ENCODE data around the gene CERS6.

Gene CERS6

DNA sequence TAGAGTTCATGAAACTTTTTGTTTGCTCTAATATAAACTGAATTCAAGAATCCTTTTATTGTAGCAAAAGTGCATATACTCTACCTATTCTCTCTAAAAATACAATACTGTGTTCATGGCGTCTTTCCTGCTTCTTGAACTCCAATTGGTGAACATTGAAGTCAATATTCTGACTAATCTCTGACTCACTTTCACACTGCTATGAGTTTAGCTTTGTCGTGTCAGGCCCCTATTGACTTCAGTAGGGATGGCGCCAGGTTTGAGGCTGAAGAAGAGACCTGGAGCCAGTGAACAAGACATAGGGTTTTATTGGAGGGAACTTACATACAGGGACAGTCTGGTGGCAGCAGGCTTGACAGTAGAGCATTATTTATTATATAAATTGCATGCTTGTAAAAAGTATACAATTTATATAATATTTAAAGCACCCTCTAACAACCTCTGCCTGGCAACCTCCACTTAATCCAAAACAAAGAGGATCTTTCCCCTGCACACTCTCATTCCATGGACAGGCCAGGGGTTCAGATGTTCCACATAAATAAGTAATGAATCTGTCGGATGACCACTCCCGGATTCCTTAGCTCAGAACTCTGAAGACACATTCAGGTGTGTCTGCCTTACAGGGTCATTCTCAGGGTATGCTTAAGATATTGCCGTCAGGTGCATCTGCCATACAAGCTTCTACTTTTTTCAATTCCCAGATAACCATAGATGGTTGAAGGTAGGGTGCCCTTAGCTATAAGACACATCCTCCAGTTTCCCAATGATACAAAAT is 141.0 kb downstream of the CERS6 start:
- TF ChIP-seq, protein P1, sequence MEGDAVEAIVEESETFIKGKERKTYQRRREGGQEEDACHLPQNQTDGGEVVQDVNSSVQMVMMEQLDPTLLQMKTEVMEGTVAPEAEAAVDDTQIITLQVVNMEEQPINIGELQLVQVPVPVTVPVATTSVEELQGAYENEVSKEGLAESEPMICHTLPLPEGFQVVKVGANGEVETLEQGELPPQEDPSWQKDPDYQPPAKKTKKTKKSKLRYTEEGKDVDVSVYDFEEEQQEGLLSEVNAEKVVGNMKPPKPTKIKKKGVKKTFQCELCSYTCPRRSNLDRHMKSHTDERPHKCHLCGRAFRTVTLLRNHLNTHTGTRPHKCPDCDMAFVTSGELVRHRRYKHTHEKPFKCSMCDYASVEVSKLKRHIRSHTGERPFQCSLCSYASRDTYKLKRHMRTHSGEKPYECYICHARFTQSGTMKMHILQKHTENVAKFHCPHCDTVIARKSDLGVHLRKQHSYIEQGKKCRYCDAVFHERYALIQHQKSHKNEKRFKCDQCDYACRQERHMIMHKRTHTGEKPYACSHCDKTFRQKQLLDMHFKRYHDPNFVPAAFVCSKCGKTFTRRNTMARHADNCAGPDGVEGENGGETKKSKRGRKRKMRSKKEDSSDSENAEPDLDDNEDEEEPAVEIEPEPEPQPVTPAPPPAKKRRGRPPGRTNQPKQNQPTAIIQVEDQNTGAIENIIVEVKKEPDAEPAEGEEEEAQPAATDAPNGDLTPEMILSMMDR (conservative IDR thresholded peaks at IDR 0.05; ENCODE audit: low read depth, low read length), result no peak
- H3K4me3 ChIP-seq (ENCODE audit: low read length), result no peak overlapping the region
- DNase-seq (ENCODE audit: low read depth), result no peak

DNA sequence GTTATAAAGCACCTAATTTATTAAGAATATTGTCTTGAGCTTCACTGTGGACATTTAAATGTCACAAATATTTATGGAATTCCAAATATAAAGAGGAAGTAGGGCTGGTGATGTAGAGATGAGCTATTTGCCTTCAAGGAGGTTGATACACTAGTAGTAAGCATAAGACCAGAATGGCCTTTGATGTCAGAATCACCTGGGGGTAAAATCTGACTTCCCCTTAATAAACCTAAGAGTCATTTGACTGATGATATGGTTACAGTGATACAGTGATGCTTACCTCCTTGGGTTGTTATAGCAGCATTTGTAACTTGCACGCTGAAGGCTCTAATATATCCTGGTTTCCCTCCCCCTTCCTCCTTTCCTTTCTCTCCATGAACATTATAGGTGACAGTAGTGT is 143.7 kb downstream of the CERS6 start:
- TF ChIP-seq, protein P1 (conservative IDR thresholded peaks at IDR 0.05; ENCODE audit: low read depth, low read length), result no peak
- DNase-seq (ENCODE audit: low read depth), result no peak
- H3K4me3 ChIP-seq (ENCODE audit: low read length), result no peak overlapping the region

DNA sequence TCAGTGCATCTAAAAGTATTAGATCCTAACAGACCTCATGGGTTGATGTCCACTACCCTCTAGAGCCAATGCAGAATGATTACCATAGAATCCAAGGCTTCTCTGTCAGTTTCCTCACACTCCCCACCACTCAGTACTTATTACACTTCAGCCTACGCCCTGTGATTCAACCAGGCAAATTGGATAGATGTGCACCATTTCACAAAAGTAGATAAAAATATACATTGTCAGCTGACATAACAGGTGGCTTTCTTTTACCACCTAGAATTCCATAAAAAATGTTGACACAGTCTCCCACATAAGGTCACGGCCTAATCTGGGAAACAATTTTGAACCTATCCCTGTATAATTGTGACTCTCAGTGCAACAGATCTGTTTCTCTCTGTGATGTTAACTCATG is 144.9 kb downstream of the CERS6 start:
- no peak overlapping the region for H3K4me3 ChIP-seq (ENCODE audit: low read length)
- DNase-seq (ENCODE audit: low read depth), result no peak
- TF ChIP-seq, protein P1 (conservative IDR thresholded peaks at IDR 0.05; ENCODE audit: low read depth, low read length), result no peak

DNA sequence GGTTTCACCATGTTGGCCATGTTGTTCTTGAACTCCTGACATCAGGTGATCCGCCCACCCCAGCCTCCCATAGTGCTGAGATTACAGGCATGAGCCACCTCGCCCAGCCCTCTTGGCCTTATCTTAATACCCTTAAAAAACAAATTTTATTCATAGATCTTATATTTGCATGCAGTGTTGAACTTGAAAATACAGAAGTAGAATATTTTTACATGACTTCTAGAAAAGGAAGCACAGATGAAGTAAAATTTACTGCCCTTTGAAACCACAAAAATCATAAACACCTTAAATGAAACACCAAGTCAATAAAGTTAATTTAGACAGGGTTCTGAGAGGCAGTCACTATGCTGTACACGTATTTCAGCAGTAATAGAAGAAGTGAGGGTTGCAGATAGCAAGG is 145.7 kb downstream of the CERS6 start:
- TF ChIP-seq, protein P1 (conservative IDR thresholded peaks at IDR 0.05; ENCODE audit: low read depth, low read length), result no peak
- no peak for DNase-seq (ENCODE audit: low read depth)
- no peak overlapping the region for H3K4me3 ChIP-seq (ENCODE audit: low read length)

DNA sequence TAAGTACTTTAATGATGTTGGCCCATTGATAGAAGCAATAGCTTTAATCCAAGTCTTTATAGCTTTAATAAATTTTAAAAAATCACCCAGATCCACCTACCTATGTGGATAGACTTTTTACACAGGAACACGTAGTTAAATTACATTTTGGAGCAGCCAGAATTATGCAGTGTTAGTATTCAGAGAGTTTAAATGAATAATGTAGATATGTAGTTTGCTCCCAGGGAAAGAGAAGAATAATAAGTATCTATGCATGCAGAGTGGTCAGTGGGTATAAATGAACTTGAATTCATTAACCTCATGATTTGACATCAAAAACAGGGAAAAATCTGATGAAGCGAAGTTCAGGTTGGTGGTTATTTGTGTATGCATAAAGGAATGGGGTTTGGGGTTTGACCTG is 146.3 kb downstream of the CERS6 start:
- DNase-seq (ENCODE audit: low read depth), result no peak
- TF ChIP-seq, protein P1 (conservative IDR thresholded peaks at IDR 0.05; ENCODE audit: low read depth, low read length), result no peak
- no peak overlapping the region for H3K4me3 ChIP-seq (ENCODE audit: low read length)

DNA sequence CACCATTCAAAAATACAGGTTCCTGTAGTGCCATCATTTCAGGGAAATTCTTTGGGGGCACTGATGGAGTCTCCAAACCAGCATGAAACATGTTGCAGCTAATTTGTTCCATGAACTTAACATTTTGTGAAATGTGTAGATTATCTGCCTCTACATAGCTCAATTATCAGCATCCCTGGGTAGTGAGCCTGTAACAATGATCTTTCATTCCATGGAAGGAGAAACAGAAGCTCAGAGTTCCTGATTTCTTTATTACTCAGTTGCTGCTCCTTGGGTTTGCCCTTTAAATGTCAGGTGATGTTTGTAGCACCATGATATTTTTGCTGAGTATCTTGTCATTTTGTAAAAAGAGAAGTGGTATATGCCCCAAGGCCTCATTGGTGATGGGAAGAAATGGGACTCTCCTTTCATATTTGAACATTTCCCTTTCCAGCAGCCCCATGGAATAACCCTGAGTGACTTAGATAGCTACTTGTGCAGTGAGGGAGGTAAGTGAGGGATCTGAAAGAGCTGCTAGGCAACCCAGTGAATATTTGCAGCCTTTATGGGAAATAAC is 146.9 kb downstream of the CERS6 start:
- no peak for DNase-seq (ENCODE audit: low read depth)
- TF ChIP-seq, protein P1 (conservative IDR thresholded peaks at IDR 0.05; ENCODE audit: low read depth, low read length), result no peak
- no peak overlapping the region for H3K4me3 ChIP-seq (ENCODE audit: low read length)

DNA sequence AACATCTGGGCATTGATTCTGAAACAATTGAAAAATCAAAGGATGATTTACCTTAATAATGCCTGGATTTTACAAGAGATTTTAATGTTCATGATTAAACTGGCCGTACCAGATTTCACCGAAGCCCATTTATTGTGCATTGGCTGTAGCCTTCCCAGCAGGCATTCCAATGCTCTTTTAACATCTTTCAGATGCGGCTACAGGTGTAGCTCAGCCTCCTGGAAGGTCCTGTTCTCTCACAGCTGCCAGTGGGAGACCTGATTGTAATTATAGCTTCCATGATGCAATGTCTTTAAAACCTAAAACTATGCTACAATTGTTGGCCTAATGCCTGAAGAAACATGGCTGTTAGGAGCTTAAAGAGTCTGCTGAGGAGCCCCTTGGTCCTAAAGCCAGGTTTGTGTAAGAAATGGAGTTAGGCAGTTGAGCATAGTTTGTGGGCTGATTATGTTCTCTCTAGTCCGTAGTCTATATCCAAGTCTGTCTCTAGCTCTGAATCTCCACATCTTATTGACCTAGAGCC is 147.4 kb downstream of the CERS6 start:
- TF ChIP-seq, protein P1 (conservative IDR thresholded peaks at IDR 0.05; ENCODE audit: low read depth, low read length), result no peak
- DNase-seq (ENCODE audit: low read depth), result peak; percentile 62
- H3K4me3 ChIP-seq (ENCODE audit: low read length), result no peak overlapping the region
